ENCODE results near the gene HYI.

- TF ChIP-seq CTCF (IDR thresholded peaks at IDR 0.05) (no peak), POLR2AphosphoS5 (IDR thresholded peaks at IDR 0.05; ENCODE audit: insufficient read depth in 1 of 2, low read depth in 1 of 2) (no peak)
These were observed 30.6 kb upstream of the HYI start for GRCh38 chr1:43484367-43484766.

Measured in vagina (tissue), 2 donors.